COR-L47 (cell line): Measurements from ENCODE around the gene ENTPD8.

Experiments
- DNase-seq: peaks from one replicate; lab custom pipeline; 2025; lab: John Stamatoyannopoulos, UW

ENTPD8 gene

GRCh38 chr9:137430723-137431415, 10.3 kb downstream of the ENTPD8 start:
- no peak for DNase-seq

GRCh38 chr9:137429974-137430722, 11.0 kb downstream of the ENTPD8 start:
- no peak for DNase-seq

DNA sequence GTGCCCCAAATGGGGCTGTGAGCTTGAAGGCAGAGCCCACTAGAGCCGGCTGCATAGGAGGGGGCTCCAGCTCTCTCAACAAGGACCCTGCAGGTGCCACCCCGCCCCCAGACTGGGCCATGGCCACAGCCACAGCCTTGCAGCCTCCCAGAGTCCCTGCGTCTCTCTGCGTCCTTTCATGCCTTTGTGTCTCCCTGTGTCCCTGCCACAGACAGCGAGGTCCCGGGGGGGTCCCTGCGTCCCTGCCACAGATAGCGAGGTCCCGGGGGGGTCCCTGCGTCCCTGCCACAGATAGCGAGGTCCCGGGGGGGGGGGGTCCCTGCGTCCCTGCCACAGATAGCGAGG, 11.6 kb downstream of the ENTPD8 start:
- DNase-seq: no peak

GRCh38 chr9:137428841-137429545, 12.2 kb downstream of the ENTPD8 start:
- DNase-seq: peak; percentile 26

- DNase-seq: no peak
These were observed 12.9 kb downstream of the ENTPD8 start for GRCh38 chr9:137428311-137428630.

DNA sequence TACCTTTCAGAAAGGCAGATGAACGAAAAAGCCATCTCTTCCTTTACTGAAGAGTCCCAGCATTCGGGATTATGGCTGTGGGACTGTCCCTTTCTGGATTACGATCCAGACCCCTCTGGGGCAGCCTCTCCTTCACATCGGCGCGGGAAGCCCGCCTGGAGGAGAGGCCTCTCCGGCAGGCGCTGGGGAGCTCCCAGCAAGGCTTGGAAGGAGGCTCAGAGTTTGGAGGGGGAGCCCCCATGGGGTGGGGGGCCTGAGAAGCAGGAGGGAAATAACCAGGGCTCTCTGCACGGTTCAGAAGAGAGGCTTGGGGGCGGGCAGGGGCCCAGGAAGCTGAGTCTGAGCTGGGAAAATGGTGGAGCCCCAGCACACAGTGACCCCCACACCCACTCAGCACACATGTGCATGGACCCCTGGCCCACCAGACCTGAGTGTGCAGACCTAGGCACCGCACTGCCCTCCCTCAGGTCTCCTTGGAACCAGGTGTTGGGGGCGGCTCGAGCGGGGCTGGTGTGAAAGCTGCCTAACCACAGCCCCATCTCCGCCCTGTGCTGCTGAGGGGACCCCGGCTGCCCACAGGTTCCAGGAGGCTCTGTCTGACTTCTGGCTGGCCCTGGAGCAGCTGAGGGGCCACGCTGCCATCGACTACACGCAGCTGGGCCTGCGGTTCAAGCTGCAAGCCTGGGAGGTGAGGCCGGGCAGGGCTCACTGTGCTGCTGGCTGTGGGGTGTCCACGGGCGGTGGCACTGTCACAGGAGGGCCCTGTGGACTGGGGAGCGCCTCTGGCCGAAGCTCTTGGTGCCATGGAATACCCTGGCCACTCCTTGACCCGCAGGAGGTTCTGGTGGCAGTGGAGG, 13.5 kb downstream of the ENTPD8 start:
- DNase-seq: no peak

DNA sequence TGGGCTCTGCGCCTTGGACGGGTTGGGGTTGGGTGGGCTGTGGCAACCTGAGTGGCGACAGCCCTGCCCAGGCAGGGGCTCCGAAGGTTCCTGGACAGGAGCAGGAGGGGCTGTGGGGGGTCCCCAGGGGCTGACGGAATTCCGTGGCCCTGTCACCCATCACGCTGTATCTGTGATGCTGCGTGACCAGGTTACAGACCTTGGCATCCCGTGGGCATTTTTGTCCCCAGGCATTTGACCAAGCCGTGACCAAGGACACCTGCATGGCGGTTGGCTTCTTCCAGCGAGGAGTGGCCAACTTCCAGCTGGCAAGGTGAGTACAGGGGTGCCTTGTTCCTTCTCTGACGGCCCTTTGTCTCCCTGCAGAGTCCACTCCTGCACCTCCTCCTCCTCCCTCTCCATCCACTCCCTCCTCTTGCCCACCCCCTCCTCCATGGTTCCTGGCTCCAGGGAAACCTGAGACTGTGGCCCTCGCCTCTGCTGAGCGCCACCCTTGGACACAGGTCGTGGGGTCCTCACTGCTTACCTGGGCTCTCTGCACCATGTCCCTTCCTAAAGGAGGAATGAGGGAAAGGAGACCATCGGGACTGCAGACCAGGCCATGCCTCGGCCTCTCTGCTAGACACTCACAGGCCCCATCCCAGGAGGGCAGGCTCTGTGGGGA, 15.0 kb downstream of the ENTPD8 start:
- no peak for DNase-seq

DNA sequence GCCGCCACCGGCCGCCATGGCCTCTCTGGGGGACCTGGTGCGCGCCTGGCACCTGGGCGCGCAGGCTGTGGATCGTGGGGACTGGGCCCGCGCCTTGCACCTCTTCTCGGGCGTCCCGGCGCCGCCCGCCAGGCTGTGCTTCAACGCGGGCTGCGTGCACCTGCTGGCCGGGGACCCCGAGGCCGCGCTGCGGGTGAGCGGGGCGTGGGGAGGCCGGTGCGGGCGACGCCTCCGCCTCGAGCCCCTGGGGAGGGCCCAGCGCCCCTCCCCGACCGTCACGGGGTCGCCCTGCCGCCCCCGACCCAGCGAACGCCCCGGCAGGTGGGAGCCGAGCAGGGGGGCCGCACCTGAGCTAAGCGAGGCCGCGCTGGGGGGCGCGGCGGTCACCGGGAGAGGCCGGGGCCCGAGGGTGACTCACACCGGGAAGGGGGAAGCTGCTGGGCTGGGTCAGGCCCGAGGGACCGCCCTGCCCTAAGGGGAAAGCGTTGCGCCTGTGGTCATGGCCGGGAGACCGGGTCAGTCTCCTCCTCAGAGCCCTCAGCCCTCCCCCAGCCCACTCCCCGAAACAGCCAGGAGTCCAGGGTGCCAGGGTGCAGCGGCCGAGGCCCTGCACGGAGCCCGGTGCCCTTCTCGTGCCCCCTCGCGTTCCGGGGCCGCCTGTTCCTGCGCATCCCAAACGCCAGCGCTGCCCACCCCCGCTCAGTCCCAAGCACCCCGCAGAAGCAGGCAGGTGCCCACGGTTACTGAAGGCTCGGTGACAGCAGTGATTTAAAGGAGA, 17.5 kb downstream of the ENTPD8 start:
- DNase-seq: no peak

DNA sequence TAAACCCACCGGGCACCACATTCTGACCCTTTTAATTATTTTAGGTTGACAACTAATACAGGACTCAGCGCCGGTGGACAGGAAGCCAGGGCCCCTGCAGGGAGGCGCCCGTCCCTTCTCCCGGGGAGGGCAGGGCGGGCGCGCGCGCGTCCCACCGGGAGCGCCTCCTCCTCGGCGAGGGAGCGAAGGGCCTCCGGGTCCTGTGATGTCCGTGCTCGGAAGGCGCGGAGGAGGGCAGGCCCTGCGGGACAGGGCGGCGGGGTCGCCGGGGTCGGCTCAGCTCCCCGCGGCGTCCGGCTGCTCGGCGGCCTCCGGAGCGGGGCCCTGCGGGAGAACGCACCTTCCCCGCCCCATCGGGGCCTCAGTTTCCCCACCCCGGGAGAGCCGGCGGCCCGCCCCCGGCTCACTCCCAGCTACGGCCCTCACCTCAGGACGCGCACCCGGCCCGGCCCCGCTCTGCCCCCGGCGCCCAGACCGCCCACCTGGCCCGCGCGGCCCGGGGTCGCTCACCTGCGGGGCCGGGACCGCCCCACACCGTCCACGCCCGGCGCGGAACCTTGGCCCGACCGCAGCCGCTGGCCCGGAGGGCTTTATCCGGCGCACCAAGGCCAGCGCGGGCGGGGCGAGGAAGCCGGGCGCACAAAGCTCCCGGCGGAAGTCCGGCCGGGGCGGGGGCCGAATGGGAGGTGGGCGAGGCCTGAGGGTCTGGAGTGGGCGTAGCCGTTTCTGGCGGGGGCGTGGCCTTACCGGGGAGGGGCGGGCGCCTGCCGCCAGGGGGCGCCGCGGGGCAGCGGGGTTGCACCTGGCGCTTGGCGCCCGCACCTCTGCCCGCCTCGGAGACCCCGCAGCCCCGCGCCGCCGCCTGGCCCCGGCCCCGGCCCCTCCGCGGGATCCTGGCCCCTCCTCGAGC, 18.3 kb downstream of the ENTPD8 start, which contains the start of the genes EXD3 and NOXA1:
EXD3 (minus strand) TSS at position 559 of the 910 bp plus-strand sequence. CDS start 27,805 bp downstream, outside the sequence.
NOXA1 (plus strand) TSS at position 790 of the 910 bp plus-strand sequence. CDS start 137 bp downstream, outside the sequence.
- DNase-seq: peak; percentile 96

GRCh38 chr9:137421838-137422603, 19.1 kb downstream of the ENTPD8 start:
- no peak for DNase-seq

DNA sequence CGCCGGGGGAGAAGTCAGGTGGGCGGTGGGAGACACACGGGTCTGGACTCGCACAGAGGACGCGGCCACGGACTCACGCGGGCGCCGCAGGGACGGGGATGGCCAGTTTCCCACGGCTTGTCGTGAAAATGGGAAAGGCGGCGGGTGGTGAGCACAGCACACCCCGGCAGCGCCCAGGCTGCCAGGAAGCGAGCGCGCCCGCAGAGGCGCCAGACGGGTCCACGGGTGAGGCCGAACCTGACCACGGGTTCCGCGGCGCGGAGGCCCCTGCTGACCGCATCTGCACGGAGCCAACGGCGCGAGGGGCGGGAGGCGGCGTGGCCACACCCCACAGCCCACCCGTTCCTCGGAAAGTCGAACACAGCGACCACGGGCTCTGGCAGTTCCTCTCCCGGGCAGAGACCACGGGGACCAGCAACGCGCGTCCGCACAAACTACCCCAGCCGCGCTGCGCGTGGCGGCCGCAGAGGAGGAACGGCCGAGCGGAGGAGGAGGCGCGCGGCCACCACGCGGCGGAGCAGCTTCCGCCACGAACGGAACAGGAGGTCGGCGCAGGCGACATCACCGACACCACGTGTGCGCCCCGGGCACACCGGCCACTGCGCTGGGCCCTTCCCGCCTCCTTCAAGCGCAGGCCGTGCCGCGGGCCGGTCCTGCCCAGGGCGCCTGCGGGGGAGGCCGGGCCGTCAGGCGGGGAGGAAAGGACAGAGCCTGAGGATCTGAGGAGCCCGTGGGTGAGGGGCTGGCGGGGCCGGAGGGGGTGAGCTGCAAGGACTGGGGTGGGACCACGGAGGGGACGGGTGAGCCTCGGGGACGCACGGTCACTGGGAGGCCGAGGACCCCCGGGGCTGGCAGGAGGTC, 23.8 kb downstream of the ENTPD8 start:
- DNase-seq: no peak

DNA sequence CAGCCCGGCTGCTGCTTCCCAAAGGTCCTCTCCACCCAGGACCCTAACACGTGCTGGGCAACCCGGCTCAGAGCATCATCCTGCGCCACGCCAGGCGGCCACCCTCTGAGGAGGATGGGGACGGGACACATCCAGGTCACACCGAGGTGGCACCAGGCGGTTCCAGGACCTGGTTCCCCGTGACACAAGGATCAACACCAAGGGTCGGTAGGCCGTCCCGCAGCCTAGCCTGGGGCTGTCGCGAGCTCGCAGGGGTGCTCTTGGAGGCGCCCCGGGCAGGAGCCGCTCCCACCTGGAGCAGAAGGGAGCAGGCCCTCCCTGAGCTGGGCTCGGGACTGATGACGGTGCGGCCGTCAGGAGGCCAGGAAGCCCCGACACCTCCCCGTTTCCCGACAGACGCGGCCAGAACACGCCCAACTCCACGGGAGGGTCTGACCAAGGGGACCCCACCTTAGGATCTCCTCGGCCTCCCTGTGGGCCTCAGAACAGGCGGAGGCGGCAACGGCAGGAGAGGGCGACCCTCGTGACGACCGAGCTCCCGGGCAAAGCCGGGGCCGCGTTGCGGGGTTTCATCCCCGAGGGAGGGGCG, 24.5 kb downstream of the ENTPD8 start:
- DNase-seq: no peak

GRCh38 chr9:137416006-137416562, 25.1 kb downstream of the ENTPD8 start:
- DNase-seq: no peak

- DNase-seq: no peak
These were observed 25.7 kb downstream of the ENTPD8 start for GRCh38 chr9:137415451-137415850.

- DNase-seq: no peak
These were observed 28.7 kb downstream of the ENTPD8 start for GRCh38 chr9:137412431-137412830.

DNA sequence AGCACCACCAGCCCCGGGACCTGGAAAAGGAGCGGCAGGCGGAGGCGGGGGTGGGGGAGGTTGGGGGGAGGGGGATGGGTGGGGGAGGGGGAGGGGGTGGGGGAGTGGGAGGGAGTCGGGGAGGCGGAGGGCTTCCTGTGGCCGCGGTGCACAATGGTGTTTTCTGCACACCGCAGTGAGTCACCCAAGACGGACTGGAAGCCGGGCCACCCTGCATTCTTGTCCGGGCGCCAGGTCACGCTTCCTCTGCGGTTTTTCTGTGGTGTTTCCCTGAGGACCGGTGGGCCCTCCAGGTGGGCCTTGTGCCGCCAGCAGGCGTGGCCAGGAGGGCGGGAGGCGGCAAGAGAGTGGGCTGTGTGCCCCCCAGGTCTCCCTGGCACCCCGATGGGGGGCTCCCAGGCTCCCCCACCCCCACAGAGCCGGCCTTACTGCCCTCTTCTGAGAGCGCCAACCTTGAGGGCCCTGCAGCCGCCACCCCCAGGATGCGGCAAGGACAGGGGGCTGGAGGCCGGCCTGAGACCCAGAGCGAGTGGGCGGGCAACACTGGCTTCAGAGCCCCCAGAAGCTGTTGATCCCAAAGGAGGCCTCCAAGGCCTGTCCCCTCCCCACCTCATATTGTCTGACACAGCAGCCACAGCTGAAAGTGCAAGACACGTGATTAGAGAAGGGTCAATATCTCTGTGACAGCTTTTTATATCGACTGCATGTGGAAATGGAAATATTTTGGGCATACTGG, 29.3 kb downstream of the ENTPD8 start:
- no peak for DNase-seq
